ENCODE measurements around the gene RNF114.

DNA sequence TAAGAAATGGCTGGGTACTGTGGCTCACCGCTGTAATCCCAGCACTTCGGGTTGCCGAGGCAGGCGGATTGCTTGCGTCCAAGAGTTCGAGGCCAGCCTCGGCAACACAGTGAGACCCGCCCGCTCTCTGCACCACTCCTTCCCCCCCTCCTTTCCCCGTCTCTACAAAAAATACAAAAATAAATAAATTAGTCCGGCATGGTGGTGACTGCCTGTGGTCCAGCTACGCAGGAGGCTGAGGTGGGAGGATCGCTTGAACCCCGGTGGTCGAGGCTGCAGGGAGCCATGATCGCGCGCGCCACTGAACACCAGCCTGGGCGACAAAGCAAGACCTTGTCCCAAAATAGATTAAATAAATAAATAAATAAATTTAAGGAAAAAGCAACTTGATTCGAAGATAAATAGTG, 448 bp upstream of the RNF114 start:
- TF ChIP-seq EZH2 (IDR thresholded peaks at IDR 0.05; ENCODE audit: borderline replicate concordance, low read depth, low read length, severe bottlenecking), result no peak
- TF ChIP-seq CTCF (IDR thresholded peaks at IDR 0.05; ENCODE audit: extremely low read depth in 1 of 2, insufficient read depth in 1 of 2, low read depth in 1 of 2, low read length in 2 of 2), result no peak
- no peak for TF ChIP-seq POLR2A (IDR thresholded peaks at IDR 0.05; ENCODE audit: low read depth, low read length)
- no peak for TF ChIP-seq POLR2AphosphoS5 (IDR thresholded peaks at IDR 0.05; ENCODE audit: insufficient read depth, low read depth, low read length)
- TF ChIP-seq FOS (IDR thresholded peaks at IDR 0.05; ENCODE audit: borderline replicate concordance, insufficient read depth, low read length), result no peak
- no peak for TF ChIP-seq JUN (IDR thresholded peaks at IDR 0.05; ENCODE audit: borderline replicate concordance, insufficient read depth, insufficient read length, low read depth)
- TF ChIP-seq, protein P1, sequence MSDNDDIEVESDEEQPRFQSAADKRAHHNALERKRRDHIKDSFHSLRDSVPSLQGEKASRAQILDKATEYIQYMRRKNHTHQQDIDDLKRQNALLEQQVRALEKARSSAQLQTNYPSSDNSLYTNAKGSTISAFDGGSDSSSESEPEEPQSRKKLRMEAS (IDR thresholded peaks at IDR 0.05; ENCODE audit: insufficient read depth, insufficient read length), result no peak

Data from endothelial cell of umbilical vein (primary cell).